HEK293 (cell line): ENCODE data around the gene C1orf94.

ENCODE experiments used
- ATF2 ChIP-seq: fragments of 450-650 bp; formaldehyde crosslinking; IDR thresholded peaks from 2 replicates; pipeline ENCODE4 v1.5.1; 2016; ENCODE audit warnings: missing biosample characterization, missing genetic modification characterization, low read depth
- CTCF ChIP-seq: fragments of 450-650 bp; formaldehyde crosslinking; IDR thresholded peaks from 2 replicates; pipeline ENCODE4 v1.5.1; 2016; ENCODE audit warnings: missing biosample characterization, missing genetic modification characterization
- IKZF3 ChIP-seq: fragments of 450-650 bp; IDR thresholded peaks from 2 replicates; pipeline ENCODE4 v1.5.0; 2018; ENCODE audit warnings: missing biosample characterization, mild to moderate bottlenecking, missing genetic modification characterization, moderate library complexity
- ZNF121 ChIP-seq: fragments of 450-650 bp; formaldehyde crosslinking; IDR thresholded peaks from 2 replicates; pipeline ENCODE4 v1.5.1; 2016; ENCODE audit warnings: missing biosample characterization, missing genetic modification characterization
- ZNF133 ChIP-seq: fragments of 450-650 bp; formaldehyde crosslinking; IDR thresholded peaks from 2 replicates; pipeline ENCODE4 v1.5.1; 2016; ENCODE audit warnings: missing biosample characterization, missing genetic modification characterization
- ZNF362 ChIP-seq: fragments of 450-650 bp; formaldehyde crosslinking; IDR thresholded peaks from 2 replicates; pipeline ENCODE4 v1.5.1; 2016; ENCODE audit warnings: missing biosample characterization, missing genetic modification characterization
- ZNF610 ChIP-seq: fragments of 450-650 bp; formaldehyde crosslinking; IDR thresholded peaks from 2 replicates; pipeline ENCODE4 v1.5.1; 2016; ENCODE audit warnings: missing biosample characterization, missing genetic modification characterization, borderline replicate concordance
- TF ChIP-seq, protein P1 (sequence below): fragments of 450-650 bp; formaldehyde crosslinking; IDR thresholded peaks from 2 replicates; pipeline ENCODE4 v1.5.1; 2016; ENCODE audit warnings: missing biosample characterization, missing genetic modification characterization

DNA sequence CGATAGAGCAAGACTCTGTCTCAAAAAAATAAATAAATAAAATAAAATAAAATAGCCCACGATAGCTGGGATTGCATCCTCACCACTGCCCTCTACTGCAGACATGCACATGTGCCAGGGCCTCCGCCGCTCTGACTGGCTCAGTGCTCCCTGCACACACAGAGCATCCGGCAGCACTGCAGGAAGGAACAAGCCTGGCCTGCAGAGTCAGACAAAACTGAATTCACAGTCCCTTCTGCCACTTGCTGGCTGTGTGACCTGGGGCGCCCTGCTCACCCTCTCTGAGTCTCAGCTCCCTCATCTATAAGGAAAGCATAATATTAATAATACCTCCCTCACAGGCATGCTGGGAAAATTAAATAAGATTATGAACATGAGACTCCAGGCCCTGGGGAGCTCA is 47.1 kb upstream of the C1orf94 start:
- TF ChIP-seq ZNF362 (tag by site-specific recombination), result no peak
- no peak for TF ChIP-seq CTCF (tag by site-specific recombination)
- TF ChIP-seq, protein P1, sequence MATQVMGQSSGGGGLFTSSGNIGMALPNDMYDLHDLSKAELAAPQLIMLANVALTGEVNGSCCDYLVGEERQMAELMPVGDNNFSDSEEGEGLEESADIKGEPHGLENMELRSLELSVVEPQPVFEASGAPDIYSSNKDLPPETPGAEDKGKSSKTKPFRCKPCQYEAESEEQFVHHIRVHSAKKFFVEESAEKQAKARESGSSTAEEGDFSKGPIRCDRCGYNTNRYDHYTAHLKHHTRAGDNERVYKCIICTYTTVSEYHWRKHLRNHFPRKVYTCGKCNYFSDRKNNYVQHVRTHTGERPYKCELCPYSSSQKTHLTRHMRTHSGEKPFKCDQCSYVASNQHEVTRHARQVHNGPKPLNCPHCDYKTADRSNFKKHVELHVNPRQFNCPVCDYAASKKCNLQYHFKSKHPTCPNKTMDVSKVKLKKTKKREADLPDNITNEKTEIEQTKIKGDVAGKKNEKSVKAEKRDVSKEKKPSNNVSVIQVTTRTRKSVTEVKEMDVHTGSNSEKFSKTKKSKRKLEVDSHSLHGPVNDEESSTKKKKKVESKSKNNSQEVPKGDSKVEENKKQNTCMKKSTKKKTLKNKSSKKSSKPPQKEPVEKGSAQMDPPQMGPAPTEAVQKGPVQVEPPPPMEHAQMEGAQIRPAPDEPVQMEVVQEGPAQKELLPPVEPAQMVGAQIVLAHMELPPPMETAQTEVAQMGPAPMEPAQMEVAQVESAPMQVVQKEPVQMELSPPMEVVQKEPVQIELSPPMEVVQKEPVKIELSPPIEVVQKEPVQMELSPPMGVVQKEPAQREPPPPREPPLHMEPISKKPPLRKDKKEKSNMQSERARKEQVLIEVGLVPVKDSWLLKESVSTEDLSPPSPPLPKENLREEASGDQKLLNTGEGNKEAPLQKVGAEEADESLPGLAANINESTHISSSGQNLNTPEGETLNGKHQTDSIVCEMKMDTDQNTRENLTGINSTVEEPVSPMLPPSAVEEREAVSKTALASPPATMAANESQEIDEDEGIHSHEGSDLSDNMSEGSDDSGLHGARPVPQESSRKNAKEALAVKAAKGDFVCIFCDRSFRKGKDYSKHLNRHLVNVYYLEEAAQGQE (tag by site-specific recombination), result no peak
- no peak for TF ChIP-seq IKZF3
- no peak for TF ChIP-seq ZNF121 (tag by site-specific recombination)
- TF ChIP-seq ZNF610 (tag by site-specific recombination), result no peak
- no peak for TF ChIP-seq ATF2
- TF ChIP-seq ZNF133 (tag by site-specific recombination), result no peak
